ENCODE data around the gene CLCN5.

Gene CLCN5

DNA sequence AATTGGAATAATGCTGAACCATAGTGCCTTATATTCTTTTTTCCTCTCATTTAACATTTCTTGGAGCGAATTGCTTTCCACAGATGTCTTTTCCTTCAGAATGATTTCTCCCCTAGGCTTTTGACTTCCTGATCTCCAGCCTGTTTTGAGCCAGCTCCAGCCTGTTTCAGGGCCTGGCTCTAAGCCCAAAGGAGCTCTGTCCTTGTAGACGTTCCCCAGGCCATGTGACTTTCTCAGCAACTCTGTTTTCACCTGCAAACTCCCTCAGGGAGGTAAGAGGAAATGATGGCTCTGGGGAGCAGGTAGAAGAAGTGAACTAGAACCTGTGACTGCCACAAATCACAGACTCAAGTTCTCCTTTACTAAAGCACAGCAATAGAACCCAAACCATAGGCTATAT is 189.3 kb downstream of the CLCN5 start:
- no peak for DNase-seq (ENCODE audit: low read depth, low spot score)

DNA sequence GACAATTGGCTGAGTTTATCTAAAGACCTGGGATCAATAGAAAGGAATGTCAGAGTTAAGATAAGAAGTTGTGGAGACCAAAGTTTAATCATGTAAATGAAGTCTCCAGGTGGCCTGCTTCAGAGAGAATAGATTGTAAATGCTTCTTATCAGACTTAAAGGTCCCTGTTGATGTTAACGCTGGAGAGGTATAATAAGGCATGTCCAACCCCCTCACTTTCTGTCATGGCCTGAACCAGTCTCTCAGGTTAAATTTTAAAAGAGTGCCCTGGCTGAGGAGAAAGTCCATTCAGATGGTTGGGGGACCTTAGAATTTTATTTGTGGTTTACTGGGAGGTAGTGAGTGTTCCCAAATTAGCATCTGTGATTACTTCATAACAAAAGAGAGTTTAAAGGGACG is 191.7 kb downstream of the CLCN5 start:
- DNase-seq (ENCODE audit: low read depth, low spot score), result no peak
- H3K4me3 ChIP-seq (ENCODE audit: low read length), result no peak overlapping the region

More for the DNA sequence above, 189.3 kb downstream of the CLCN5 start:
- no peak overlapping the region for H3K4me3 ChIP-seq (ENCODE audit: low read length)

DNA sequence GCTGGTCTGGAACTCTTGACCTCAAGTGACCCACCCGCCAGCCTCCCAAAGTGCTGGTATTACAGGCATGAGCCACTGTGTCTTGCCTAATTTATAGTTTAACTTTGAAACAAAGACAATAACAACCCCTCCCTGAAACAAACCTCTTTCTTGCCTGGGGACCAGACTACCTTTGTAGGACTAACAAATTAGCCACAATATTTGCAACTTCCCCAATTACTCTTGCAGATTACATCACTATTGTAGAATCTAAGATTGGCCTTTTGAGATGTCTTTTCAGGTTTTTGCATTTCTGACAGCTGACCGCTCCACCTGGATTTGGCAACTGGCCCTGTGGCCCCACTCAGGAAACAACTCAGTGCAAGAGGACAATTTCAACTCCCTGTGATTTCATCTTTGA is 193.6 kb downstream of the CLCN5 start:
- H3K4me3 ChIP-seq (ENCODE audit: low read length), result no peak overlapping the region
- no peak for DNase-seq (ENCODE audit: low read depth, low spot score)

DNA sequence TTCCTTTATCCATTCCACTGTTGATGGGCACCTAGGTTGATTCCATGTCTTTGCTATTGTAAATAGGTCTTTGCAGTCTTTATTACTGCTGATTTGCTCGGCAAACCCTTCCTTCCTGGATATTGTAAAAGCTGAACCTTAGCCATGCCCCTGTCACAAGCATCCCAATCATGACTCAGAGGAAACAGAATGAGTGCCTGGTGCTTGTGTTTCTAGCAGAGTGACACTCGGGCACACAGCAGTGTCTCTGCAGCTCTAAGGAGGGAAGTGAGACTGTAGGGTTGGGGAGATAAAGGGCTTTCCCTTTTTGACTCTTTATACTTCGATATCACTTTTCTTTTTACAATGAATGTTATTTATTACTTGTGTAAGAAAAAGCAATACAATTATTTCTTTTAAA is 195.1 kb downstream of the CLCN5 start:
- DNase-seq (ENCODE audit: low read depth, low spot score), result no peak
- H3K4me3 ChIP-seq (ENCODE audit: low read length), result no peak overlapping the region

DNA sequence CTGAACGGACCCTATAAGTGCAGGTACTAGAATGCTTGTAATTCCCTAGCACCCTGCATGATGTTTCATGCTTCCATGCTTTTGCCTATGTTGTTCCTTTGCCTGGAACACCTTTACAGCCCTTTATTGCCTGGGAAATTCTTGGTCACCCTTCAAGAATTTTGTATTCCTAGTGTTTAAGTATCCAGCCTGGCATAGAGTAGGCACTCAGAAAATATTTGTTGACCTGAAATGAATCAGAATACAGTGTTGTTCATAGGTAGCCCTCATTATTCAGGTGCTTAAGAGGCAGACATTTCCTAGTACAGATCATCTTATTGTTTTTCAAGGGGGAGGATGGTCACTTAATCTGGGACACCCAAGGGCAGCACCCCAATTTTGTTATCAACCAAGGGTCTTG is 203.1 kb downstream of the CLCN5 start:
- DNase-seq (ENCODE audit: low read depth, low spot score), result no peak
- H3K4me3 ChIP-seq (ENCODE audit: low read length), result no peak overlapping the region

DNA sequence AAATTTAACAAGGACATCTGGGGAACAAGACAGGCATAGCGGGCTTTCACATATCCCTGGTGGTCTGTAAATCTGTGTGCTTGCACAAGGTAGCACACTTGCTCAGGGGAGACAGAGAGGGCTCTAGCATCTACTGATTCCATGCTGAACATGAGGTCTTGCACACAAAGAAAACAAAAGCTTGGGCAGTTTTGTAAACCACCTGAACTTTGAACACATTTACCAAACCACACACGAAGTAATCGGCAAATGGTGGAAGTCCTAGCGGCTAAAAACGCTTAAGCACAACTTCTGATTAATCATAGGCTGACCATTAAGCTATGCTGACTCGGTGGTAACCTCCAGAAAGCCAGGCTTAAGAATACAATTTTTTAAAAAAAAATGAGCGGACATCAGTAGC is 225.6 kb downstream of the CLCN5 start:
- no peak for DNase-seq (ENCODE audit: low read depth, low spot score)
- no peak overlapping the region for H3K4me3 ChIP-seq (ENCODE audit: low read length)
